Dedifferentiated amniotic fluid mesenchymal stem cell (primary cell): ENCODE data around the gene ATP2C2.

Experiments used
- DNase-seq: peaks from one replicate; pipeline ENCODE4 v3.0.0-alpha.2; 2016; ENCODE audit errors: extremely low spot score

Gene ATP2C2

GRCh38 chr16:84467256-84467655 is 98.9 kb downstream of the ATP2C2 start:
- DNase-seq = no peak

- no peak for DNase-seq
These were observed 99.4 kb downstream of the ATP2C2 start for GRCh38 chr16:84467709-84468108.

DNA sequence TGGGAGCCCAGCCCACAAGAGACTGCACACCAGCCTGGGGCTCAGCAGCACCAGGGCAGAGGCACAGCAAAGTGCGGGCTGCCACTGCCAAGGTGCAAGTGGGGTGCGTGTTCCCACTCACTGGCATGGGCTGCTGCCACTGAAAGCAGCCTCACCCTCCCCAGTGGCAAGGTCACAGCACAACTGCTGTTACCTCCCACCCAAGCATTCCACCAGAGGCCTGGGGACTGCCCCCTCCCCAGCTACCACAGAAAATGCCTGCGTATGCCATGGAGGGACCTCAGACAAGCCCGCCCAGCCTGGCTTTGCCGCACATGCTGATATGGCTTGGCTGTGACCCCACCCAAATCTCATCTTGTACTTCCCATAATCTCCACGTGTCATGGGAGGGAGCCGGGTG is 103.0 kb downstream of the ATP2C2 start:
- DNase-seq = no peak

DNA sequence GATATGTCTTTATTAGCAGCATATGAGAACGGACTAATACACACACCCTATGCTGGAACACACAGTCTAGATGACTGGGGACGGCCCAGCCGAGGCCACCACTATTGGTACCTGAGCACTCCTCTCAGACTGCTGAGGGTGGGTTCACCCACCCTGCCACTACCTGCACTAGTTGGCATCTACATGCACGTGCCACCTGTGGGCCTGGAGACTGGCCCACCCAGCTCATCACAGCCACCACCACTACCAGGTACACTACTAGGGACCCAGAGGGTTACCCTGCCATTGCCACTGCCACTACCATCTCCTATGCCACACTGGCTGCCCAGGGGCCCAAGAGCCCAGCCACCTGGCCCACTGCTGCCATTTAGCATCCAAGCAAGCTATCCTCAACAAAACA is 103.6 kb downstream of the ATP2C2 start:
- no peak for DNase-seq

DNA sequence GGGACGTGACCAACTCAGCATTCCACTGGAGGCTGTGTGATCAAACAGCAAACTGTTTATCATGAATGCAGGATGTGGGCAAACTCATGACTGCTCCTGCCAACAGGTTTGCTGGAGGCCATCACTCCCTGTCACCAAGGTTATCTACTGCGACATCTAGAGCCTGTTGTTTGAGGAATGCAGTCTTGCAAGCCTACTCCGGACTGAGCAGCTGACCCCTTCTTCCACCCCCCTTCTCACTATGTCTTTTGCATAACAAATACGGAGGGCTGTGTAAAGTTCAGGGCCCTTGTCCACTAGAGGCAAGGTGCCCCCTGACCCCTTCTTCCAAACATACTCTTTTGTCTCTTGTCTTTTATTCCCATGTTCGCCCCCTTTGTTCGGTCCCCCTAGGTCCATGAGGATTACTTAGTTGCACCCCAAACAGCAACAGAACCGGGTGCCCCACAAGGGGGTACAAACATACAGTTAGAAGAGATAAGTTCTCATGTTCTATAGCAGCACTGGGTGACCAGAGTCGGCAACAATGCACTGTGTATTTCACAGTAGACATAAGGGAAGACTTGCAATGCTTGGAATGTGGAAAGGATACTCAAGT is 107.4 kb downstream of the ATP2C2 start:
- no peak for DNase-seq

DNA sequence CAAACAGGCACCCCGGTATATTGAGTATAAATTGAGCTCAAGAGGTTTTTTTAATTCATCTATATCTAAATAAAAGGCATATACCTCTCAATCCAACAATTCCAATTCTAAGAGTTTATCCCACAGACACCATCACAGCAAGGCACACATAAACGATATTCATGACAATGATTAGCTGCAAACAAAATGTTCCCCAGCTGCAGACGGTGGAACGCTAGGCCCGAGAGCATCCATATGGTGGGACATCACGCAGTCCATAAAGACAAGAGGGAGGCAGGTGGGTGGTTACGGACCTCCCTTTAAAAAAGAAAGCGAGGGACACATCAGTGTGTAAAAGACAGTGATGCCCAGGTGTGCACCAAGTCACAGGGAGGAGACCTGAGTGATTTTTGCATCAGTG is 108.1 kb downstream of the ATP2C2 start:
- no peak for DNase-seq

GRCh38 chr16:84477661-84478060 is 109.3 kb downstream of the ATP2C2 start:
- DNase-seq = no peak

GRCh38 chr16:84478172-84478947 is 110.0 kb downstream of the ATP2C2 start:
- no peak for DNase-seq

DNA sequence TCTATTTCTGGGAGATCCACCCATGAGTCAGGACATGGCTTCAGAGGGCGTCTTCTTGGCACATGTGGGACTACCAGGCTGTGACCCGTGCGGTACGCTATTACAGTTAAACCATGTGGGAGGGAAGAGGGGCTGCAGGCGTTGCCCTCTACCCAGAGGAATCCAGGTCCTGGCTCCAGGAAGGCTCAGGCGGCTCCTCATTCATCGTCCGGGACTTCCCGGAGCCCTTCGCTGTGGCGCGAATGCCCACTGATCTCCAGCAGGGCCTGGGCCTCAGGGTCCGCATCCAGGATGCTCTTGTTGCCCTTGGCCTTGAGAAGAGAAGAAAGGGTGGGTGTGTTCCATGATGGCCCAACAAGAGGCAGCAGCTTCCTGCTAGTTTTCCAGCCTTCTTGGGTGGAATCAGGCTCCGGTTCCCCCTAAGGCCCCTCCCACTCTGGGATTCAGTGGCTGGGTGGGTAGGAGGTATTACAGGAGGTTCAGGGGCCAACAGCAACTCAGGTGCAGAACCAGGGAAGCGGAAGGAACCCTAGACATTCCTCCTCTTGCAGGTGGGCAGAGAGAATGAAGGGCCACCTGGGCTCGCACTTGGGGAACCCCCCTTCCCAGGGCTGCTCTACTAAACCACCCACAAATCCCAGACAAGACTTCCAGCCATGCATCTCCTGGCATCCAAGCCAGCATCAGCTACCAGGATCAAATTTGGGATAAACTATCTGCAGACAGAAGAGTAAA is 111.5 kb downstream of the ATP2C2 start:
- DNase-seq = no peak

- no peak for DNase-seq
These were observed 112.9 kb downstream of the ATP2C2 start for GRCh38 chr16:84481051-84481735.

GRCh38 chr16:84482001-84482891 is 113.9 kb downstream of the ATP2C2 start:
- no peak for DNase-seq

GRCh38 chr16:84482951-84483881 is 114.9 kb downstream of the ATP2C2 start:
- no peak for DNase-seq

DNA sequence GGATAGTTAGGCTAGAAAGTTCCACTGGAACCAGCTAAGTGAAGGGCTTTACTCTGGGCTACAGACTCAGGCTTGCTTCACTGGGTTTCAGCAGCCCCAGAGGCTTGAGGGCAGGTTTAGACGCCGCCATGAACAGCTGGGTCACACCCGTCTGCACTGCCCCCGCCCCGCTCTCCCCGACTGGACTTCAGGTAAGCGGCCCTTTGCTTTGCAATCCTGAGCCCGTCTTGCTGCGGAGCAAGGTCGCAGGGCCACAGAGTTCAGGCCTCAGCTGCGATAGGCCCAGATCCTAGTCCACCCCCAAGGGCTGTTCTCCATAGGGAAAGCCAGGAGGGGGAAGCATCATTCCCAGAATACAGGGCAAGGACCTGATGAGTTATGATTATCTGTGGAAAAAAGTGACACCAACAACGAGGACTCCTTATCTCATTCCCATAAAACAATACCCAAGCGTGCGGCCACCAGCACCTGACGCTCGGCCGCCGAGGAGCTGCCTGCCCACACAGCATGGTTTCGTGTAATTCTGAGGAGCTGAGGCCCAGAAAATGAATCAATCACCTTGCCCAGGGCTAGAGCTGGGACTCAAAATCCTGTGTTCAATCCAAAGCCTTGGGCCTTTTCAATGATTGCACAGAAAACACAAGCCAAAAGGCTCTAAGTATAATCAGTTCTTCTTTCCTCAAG is 115.7 kb downstream of the ATP2C2 start:
- no peak for DNase-seq

- peak; percentile 31 for DNase-seq
These were observed 116.4 kb downstream of the ATP2C2 start for GRCh38 chr16:84484579-84485254.

DNA sequence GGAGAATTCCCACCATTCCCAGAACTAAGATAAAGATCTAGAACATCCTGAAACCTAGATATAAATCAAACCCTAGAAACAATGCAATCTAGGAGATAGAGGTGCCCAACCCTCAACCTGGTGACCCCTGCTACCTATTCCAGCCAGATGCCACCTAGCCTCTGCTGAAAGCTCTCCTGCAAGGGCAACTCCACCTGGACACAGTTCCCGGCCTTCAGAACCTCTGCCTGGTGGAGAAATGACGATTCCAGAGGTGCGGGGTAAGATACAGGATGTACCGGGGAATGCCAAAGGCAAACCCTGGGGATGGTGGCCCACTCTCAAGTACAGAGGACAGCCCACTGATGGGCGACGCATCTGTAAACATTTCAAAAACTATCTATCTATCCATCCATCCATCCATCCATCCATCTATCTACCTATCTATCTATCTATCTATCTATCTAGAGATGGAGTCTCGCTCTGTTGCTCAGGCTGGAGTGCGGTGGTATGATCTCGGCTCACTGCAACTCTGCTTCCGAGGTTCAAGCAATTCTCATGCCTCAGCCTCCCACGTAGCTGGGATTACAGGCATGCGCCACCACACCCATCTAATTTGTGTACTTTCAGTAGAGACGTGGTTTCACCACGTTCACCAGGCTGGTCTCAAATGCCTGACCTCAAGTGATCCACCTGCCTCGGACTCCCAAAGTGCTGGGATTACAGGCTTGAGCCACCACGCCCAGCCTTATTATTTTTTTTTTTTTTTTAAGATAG is 117.1 kb downstream of the ATP2C2 start:
- DNase-seq = no peak

DNA sequence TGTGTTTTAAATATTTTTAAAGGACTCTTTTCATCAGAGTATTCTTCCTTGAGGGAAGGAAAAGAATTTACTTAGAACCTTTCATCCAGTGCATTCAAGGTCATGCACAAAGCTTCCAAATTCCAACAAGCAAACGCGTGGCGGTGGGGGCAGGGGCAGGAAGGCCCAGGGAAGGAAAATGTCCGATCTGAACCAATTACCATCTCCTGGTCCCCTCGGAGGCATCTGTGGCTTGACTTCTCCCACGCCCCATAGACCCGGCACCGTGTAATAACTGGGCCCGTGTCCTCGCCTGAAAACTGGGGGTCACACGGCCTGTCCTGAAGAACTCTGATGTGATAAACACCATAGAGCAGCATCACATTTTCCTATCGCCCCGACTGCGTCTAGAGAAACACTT is 117.8 kb downstream of the ATP2C2 start:
- no peak for DNase-seq

- no peak for DNase-seq
These were observed 118.4 kb downstream of the ATP2C2 start for GRCh38 chr16:84486551-84487235.

DNA sequence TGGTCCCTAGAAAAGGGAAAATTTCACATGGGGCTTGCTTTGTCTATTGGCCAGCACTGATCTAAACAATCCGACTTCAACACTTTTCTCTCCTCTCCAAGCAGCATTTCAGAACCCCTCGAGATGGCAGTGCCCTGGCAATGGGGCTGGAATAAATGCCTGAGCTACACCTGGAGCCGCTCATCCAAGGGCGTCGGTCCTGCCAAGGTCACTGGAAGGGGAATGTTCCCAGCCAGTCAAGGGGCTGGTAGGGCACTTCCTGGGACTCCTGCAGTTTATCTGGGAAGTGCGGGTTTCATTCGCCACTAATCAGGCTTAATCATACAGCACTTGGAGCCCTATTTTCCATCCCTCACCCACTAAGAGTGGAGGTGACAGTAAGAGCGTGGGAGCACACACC is 119.0 kb downstream of the ATP2C2 start:
- DNase-seq = no peak
